BJ (cell line): ENCODE data around the gene CMAS. TPM values are rescaled to one million over a fixed set of nuclear protein-coding genes. Genes with fewer than 3 reads are reported as not detected.
A peak's percentile ranks its signal among the peaks of the same experiment; 100 is the strongest.

Source experiments
- CTCF ChIA-PET: fragments of 350-600 bp; formaldehyde crosslinking; extraction: SDS; loops from one replicate; lab custom pipeline; 2021; ENCODE audit warnings: antibody characterized with exemption, inconsistent platforms; lab: Yijun Ruan, JAX
- POLR2A ChIA-PET: fragments of 300-600 bp; sonication (Branson Sonifier 250); formaldehyde crosslinking; extraction: SDS; loops from one replicate; lab custom pipeline; 2021; ENCODE audit warnings: antibody characterized with exemption; lab: Charles Lee
- DNase-seq: peaks from one replicate; pipeline ENCODE4 v3.0.0-alpha.2; 2011; ENCODE audit warnings: low read depth
- H3K27me3 ChIP-seq: 2 replicates; pipeline ENCODE4 v1.6.0; 2011; ENCODE audit warnings: low read length; ENCODE audit not compliant: control insufficient read depth, insufficient read depth
- H3K36me3 ChIP-seq: 2 replicates; pipeline ENCODE4 v1.5.1; 2011; ENCODE audit warnings: low read length; ENCODE audit not compliant: control insufficient read depth, insufficient read depth
- H3K4me3 ChIP-seq: 2 replicates; pipeline ENCODE4 v1.5.1; 2011; ENCODE audit warnings: low read depth, mild to moderate bottlenecking, control low read depth, low read length
- CTCF ChIP-seq: IDR thresholded peaks from 2 replicates; pipeline ENCODE4 v1.5.1; 2011; ENCODE audit warnings: low read depth, mild to moderate bottlenecking, control low read depth, inconsistent platforms, low read length, moderate library complexity; ENCODE audit not compliant: insufficient read depth
- polyA plus RNA-seq: library from polyadenylated mRNA; depleted of rRNA; stranded (reverse); fragments of >200 nt; gene quantifications from 2 replicates; pipeline ENCODE4 v1.2.3, GENCODE V29; 2011

Gene CMAS
- polyA plus RNA-seq, 1 experiment, result 7.2 TPM

GRCh38 chr12:22069851-22070250 is 23.8 kb downstream of the CMAS start:
- Histone ChIP-seq H3K36me3 (no peaks in the 10 kb centered on the region), H3K27me3 (no peaks in the 10 kb centered on the region), H3K4me3 (no peak overlapping the region)
- ChIA-PET CTCF (interaction anchor here (1.4 kb wide), 1 partner anchor 373 kb away, joined by 3 read pairs; no protein-coding TSS in a partner anchor), POLR2A (no interaction called here)
- TF ChIP-seq CTCF, result no peak
- DNase-seq, result no peak

GRCh38 chr12:22082190-22082701 is 36.2 kb downstream of the CMAS start:
- H3K27me3 ChIP-seq, result no peaks in the 10 kb centered on the region
- H3K36me3 ChIP-seq, result no peaks in the 10 kb centered on the region
- CTCF ChIA-PET, result no interaction called here
- POLR2A ChIA-PET, result no interaction called here
- H3K4me3 ChIP-seq, result no peak overlapping the region
- no peak for DNase-seq
- TF ChIP-seq CTCF, result no peak

GRCh38 chr12:22083167-22083566 is 37.1 kb downstream of the CMAS start:
- peak; percentile 26; the same call in 1 of the 2 replicates for TF ChIP-seq CTCF
- ChIA-PET POLR2A (no interaction called here), CTCF (interaction anchor here (0.8 kb wide), 1 partner anchor 355 kb away, joined by 3 read pairs; no protein-coding TSS in a partner anchor)
- Histone ChIP-seq H3K36me3 (no peaks in the 10 kb centered on the region), H3K4me3 (no peak overlapping the region), H3K27me3 (no peaks in the 10 kb centered on the region)
- no peak for DNase-seq

GRCh38 chr12:22084852-22085251 is 38.8 kb downstream of the CMAS start:
- DNase-seq, result no peak
- TF ChIP-seq CTCF, result no peak
- Histone ChIP-seq H3K27me3 (no peaks in the 10 kb centered on the region), H3K36me3 (no peaks in the 10 kb centered on the region), H3K4me3 (no peak overlapping the region)
- CTCF ChIA-PET, result no interaction called here
- POLR2A ChIA-PET, result no interaction called here

GRCh38 chr12:22088886-22089285 is 42.9 kb downstream of the CMAS start:
- ChIA-PET POLR2A (no interaction called here), CTCF (interaction anchor here (1.3 to 1.7 kb wide), 2 partner anchors 13 to 247 kb away, joined by 3 read pairs; no protein-coding TSS in a partner anchor)
- no peak for DNase-seq
- Histone ChIP-seq H3K27me3 (no peaks in the 10 kb centered on the region), H3K4me3 (no peak overlapping the region), H3K36me3 (no peaks in the 10 kb centered on the region)
- no peak for TF ChIP-seq CTCF
